Caco-2 (cell line): ENCODE results near the gene SLC22A4. TPM values are rescaled to one million over a fixed set of nuclear protein-coding genes. Genes with fewer than 3 reads are reported as not detected.

Experiments used
- BruUV-seq: library from RNA; stranded (reverse); fragments of 400-500 nt; replicated peaks from 2 replicates; lab custom pipeline; 2021; lab: Mats Ljungman, UMichigan
- CTCF ChIA-PET: fragments of 300-600 bp; sonication (Branson Sonifier 250); formaldehyde crosslinking; loops from one replicate; lab custom pipeline; 2022; ENCODE audit warnings: antibody characterized with exemption; lab: Charles Lee
- POLR2A ChIA-PET: fragments of 300-600 bp; sonication (Branson Sonifier 250); formaldehyde crosslinking; loops from one replicate; lab custom pipeline; 2022; ENCODE audit warnings: antibody characterized with exemption; lab: Charles Lee
- DNase-seq, 2 experiments: peaks; one replicate each; pipeline versions ENCODE4 v3.0.0 to v3.0.0-alpha.2; 2020 to 2022
- H3K27me3 ChIP-seq: replicated peaks from 2 replicates; pipeline ENCODE4 v1.6.0; 2011; ENCODE audit warnings: low read length; ENCODE audit not compliant: control insufficient read depth, insufficient read depth
- H3K36me3 ChIP-seq: 2 replicates; pipeline ENCODE4 v1.5.1; 2011; ENCODE audit warnings: low read length; ENCODE audit not compliant: control insufficient read depth, insufficient read depth
- H3K4me1 ChIP-seq: fragments of 250-450 bp; sonication (Bioruptor Pico); 2 replicates; pipeline ENCODE4 v1.5.1; 2020; ENCODE audit warnings: mild to moderate bottlenecking
- H3K4me3 ChIP-seq: 2 replicates; pipeline ENCODE4 v1.5.1; 2011; ENCODE audit warnings: low read depth, mild to moderate bottlenecking, control low read depth, low read length
- H3K9me3 ChIP-seq: fragments of 250-450 bp; sonication (Bioruptor Pico); 2 replicates; pipeline ENCODE4 v1.5.1; 2020; ENCODE audit warnings: mild to moderate bottlenecking, moderate library complexity
- H3K27ac Mint-ChIP-seq: one replicate; pipeline ENCODE4 v1.8.0; 2022; ENCODE audit warnings: mixed read lengths; ENCODE audit not compliant: unreplicated experiment
- H3K27me3 Mint-ChIP-seq: one replicate; pipeline ENCODE4 v1.8.0; 2022; ENCODE audit warnings: mixed read lengths; ENCODE audit not compliant: insufficient read depth, unreplicated experiment
- H3K36me3 Mint-ChIP-seq: one replicate; pipeline ENCODE4 v1.8.0; 2022; ENCODE audit warnings: mild to moderate bottlenecking, mixed read lengths; ENCODE audit not compliant: insufficient read depth, unreplicated experiment
- H3K4me1 Mint-ChIP-seq: one replicate; pipeline ENCODE4 v1.8.0; 2022; ENCODE audit warnings: low read depth, mixed read lengths; ENCODE audit not compliant: unreplicated experiment
- H3K4me3 Mint-ChIP-seq: one replicate; pipeline ENCODE4 v1.8.0; 2022; ENCODE audit warnings: mild to moderate bottlenecking, moderate library complexity, mixed read lengths; ENCODE audit not compliant: unreplicated experiment
- H3K9me3 Mint-ChIP-seq: one replicate; pipeline ENCODE4 v1.8.0; 2022; ENCODE audit warnings: mixed read lengths; ENCODE audit not compliant: unreplicated experiment
- CTCF ChIP-seq, 2 experiments: fragments of 200-600 bp in 1 of 2; IDR thresholded peaks; 1 replicate in 1 of 2; 2 replicates in 1 of 2; pipeline versions ENCODE4 v1.5.1 to v1.8.0; 2011 to 2022; ENCODE audit warnings: antibody characterized with exemption in 1 of 2, control low read depth in 1 of 2, inconsistent platforms in 1 of 2, low read depth in 1 of 2, low read length in 1 of 2, mild to moderate bottlenecking in 1 of 2, moderate library complexity in 1 of 2; ENCODE audit not compliant: insufficient read depth in 1 of 2, severe bottlenecking in 1 of 2, unreplicated experiment in 1 of 2
- intact Hi-C: fragments of 100-400 bp; cut with micrococcal nuclease; formaldehyde crosslinking; loops from one replicate; pipeline ENCODE4 v1.10.0; 2022; ENCODE audit not compliant: unreplicated experiment
- microRNA-seq: library from miRNA; unstranded; fragments of <30 nt; microRNA quantifications from one replicate; pipeline ENCODE4 v1.2.0, GENCODE V29; 2022
- total RNA-seq: library from RNA; stranded (reverse); gene quantifications from 2 replicates; pipeline ENCODE4 v1.2.3, GENCODE V29; 2022

The SLC22A4 gene
- total RNA-seq, 1 experiment from 2014 or later, result 1.5 TPM

- no peak for DNase-seq
- Histone ChIP-seq H3K4me1 (peaks cover 13% of the 10 kb centered on the region), H3K4me3 (no peak overlapping the region), H3K36me3 (no peaks in the 10 kb centered on the region; the same call in 1 of the 2 replicates), H3K27me3 (no peaks in the 10 kb centered on the region), H3K9me3 (no peaks in the 10 kb centered on the region)
- no peak overlapping the region for H3K4me3 Mint-ChIP-seq
- no peaks in the 10 kb centered on the region for H3K27me3 Mint-ChIP-seq
- BruUV-seq, result no TSS peak
- H3K4me1 Mint-ChIP-seq, result no peaks in the 10 kb centered on the region
- no peak for TF ChIP-seq CTCF (IDR thresholded peaks at IDR 0.05; ENCODE audit: insufficient read depth in 1 of 2, low read depth in 1 of 2, low read length in 1 of 2, severe bottlenecking in 1 of 2, unreplicated experiment in 1 of 2)
- ChIA-PET POLR2A (no interaction called here), CTCF (interaction anchor here (0.6 kb wide), 1 partner anchor 103 kb away, joined by 6 read pairs; no protein-coding TSS in a partner anchor)
- H3K9me3 Mint-ChIP-seq, result no peaks in the 10 kb centered on the region
- no peaks in the 10 kb centered on the region for H3K36me3 Mint-ChIP-seq
- intact Hi-C loops, result no loop called here
- H3K27ac Mint-ChIP-seq, result no peak overlapping the region
Observed at GRCh38 chr5:132392978-132393825, 99.0 kb downstream of the SLC22A4 start.

Small RNA genes within 50 kb of the gene (microRNA-seq; reads per million reads assigned to microRNA genes)
- gene MIR3936, result 0.74 reads per million

Other genes with a start within 250 kb of the SLC22A4 start
- not detected in 2 replicates for gene IL3, start 233.7 kb upstream of the SLC22A4 start, total RNA-seq
- not detected in 2 replicates for gene CSF2, start 220.6 kb upstream of the SLC22A4 start, total RNA-seq
- 41.0 and 42.3 TPM in 2 replicates for gene P4HA2, start 66.5 kb upstream of the SLC22A4 start, total RNA-seq
- gene PDLIM4, start 36.7 kb upstream of the SLC22A4 start, total RNA-seq, result not detected in 2 replicates
- 19.1 and 20.2 TPM in 2 replicates for gene SLC22A5, start 75.3 kb downstream of the SLC22A4 start, total RNA-seq
- gene IRF1, start 196.4 kb downstream of the SLC22A4 start, total RNA-seq, result 16.0 and 16.8 TPM in 2 replicates
- gene IL5, start 249.1 kb downstream of the SLC22A4 start, total RNA-seq, result not detected in 2 replicates